Heart left ventricle (tissue), 13 donors: ENCODE results near the gene LKAAEAR1.

Source experiments
- POLR2A ChIP-seq, 2 donors: fragments of 450-650 bp; IDR thresholded peaks; one replicate each; pipeline ENCODE4 v1.6.1; 2017; ENCODE audit warnings: antibody characterized with exemption in 2 of 2, mild to moderate bottlenecking in 2 of 2, moderate library complexity in 2 of 2
- TF ChIP-seq, protein P1 (sequence below), 12 donors: fragments of 200-600 bp; sonication (generic) in 4 of 12; IDR thresholded peaks; one replicate each; pipeline versions ENCODE4 v1.5.0 to v1.8.0; 2018 to 2022; ENCODE audit warnings: antibody characterized with exemption in 12 of 12, mild to moderate bottlenecking in 5 of 12
- donor health status: ischemic (EF 13 %, LVEDD 7.1; RV severe dilation, severe dysfunction).
- donor health status: DM: no; HTN: yes; CAD: no.
- donor health status: DM: no; HTN: no; CAD: no.
- donor health status: ischemic (EF 25% LVEDD 6.9; RV normal size, moderate dysfunction).
- donor health status: ischemic (EF 25% LVEDD 5.7; RV mildly dilated, moderate dysfunction).
- donor health status: ischemic (EF 35%, LVEDD 5.7; RV mildly dilated, moderate dysfunction).
- donor health status: nonischemic (EF 11% LVEDD 7.7; RV severe dilation, severe dysfunction).
- donor health status: DM: yes; HTN: yes; CAD: no.
- donor health status: PGD.
- donor health status: ischemic (EF 29% LVEDD 5.4; RV normal size, mild dysfunction).
- donor health status: nonischemic (EF 23%, LVEDD 6.1; RV moderate dilation, normal function).

GRCh38 chr20:64093013-64093503, 8.9 kb upstream of the LKAAEAR1 start:
- TF ChIP-seq POLR2A (IDR thresholded peaks at IDR 0.05), result no peak
- TF ChIP-seq, protein P1, sequence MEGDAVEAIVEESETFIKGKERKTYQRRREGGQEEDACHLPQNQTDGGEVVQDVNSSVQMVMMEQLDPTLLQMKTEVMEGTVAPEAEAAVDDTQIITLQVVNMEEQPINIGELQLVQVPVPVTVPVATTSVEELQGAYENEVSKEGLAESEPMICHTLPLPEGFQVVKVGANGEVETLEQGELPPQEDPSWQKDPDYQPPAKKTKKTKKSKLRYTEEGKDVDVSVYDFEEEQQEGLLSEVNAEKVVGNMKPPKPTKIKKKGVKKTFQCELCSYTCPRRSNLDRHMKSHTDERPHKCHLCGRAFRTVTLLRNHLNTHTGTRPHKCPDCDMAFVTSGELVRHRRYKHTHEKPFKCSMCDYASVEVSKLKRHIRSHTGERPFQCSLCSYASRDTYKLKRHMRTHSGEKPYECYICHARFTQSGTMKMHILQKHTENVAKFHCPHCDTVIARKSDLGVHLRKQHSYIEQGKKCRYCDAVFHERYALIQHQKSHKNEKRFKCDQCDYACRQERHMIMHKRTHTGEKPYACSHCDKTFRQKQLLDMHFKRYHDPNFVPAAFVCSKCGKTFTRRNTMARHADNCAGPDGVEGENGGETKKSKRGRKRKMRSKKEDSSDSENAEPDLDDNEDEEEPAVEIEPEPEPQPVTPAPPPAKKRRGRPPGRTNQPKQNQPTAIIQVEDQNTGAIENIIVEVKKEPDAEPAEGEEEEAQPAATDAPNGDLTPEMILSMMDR (IDR thresholded peaks at IDR 0.05), result no peak
